GM12864 (cell line): ENCODE data around the gene PKP1.

ENCODE experiments used
- DNase-seq: peaks from one replicate; pipeline ENCODE4 v3.0.0-alpha.2; 2011; ENCODE audit warnings: low read depth
- H3K4me3 ChIP-seq: 2 replicates; pipeline ENCODE4 v1.5.1; 2011; ENCODE audit warnings: mild to moderate bottlenecking, low read depth, low read length, control low read depth
- CTCF ChIP-seq: IDR thresholded peaks from 2 replicates; pipeline ENCODE4 v1.5.1; 2011; ENCODE audit warnings: low read depth, mild to moderate bottlenecking, moderate library complexity, low read length, control low read depth, inconsistent platforms; ENCODE audit errors: missing control alignments

Gene PKP1

GRCh38 chr1:201279313-201279712 is 4.0 kb upstream of the PKP1 start:
- TF ChIP-seq CTCF = no peak
- H3K4me3 ChIP-seq = no peak overlapping the region
- no peak for DNase-seq

GRCh38 chr1:201280884-201281283 is 2.4 kb upstream of the PKP1 start:
- no peak for TF ChIP-seq CTCF
- no peak for DNase-seq
- no peak overlapping the region for H3K4me3 ChIP-seq

- H3K4me3 ChIP-seq = no peak overlapping the region
- no peak for TF ChIP-seq CTCF
- no peak for DNase-seq
Measured at GRCh38 chr1:201281573-201281972, 1.7 kb upstream of the PKP1 start.

GRCh38 chr1:201282216-201282615 is 1.1 kb upstream of the PKP1 start:
- no peak for TF ChIP-seq CTCF
- no peak overlapping the region for H3K4me3 ChIP-seq
- no peak for DNase-seq

- no peak for DNase-seq
- H3K4me3 ChIP-seq = no peak overlapping the region
- TF ChIP-seq CTCF = no peak
Measured at GRCh38 chr1:201283836-201284553, 689 bp downstream of the PKP1 start.

- TF ChIP-seq CTCF = no peak
- no peak for DNase-seq
- no peak overlapping the region for H3K4me3 ChIP-seq
Measured at GRCh38 chr1:201284636-201285035, 1.3 kb downstream of the PKP1 start.

GRCh38 chr1:201285846-201286245 is 2.5 kb downstream of the PKP1 start:
- DNase-seq = no peak
- no peak for TF ChIP-seq CTCF
- no peak overlapping the region for H3K4me3 ChIP-seq
